ENCODE data around the gene GPR146.
"Not testable (repeated sequence)": the region's sequence is repeated elsewhere in the genome, so short reads cannot be mapped to it uniquely, and the experiment has no call there.

The GPR146 gene

GRCh38 chr7:999941-1000935 is 44.1 kb upstream of the GPR146 start:
- no peak for DNase-seq
- Histone ChIP-seq H3K4me3 (ENCODE audit: low read length) (no peak overlapping the region), H4K20me1 (ENCODE audit: insufficient read depth, low read length) (no peaks in the 10 kb centered on the region), H3K9me3 (replicated peaks; ENCODE audit: insufficient read depth, low read length) (no peaks in the 10 kb centered on the region), H3K9me2 (replicated peaks; ENCODE audit: insufficient read depth, low read length) (no peaks in the 10 kb centered on the region), H3F3A (ENCODE audit: insufficient read depth, low read length) (no peaks in the 10 kb centered on the region), H3K27me3 (replicated peaks; ENCODE audit: insufficient read depth, low read length) (no peaks in the 10 kb centered on the region), H3K79me2 (ENCODE audit: low read length) (no peaks in the 10 kb centered on the region), H3K4me2 (ENCODE audit: low read depth, low read length) (no peak overlapping the region), H3K36me3 (replicated peaks; ENCODE audit: insufficient read depth, low read length) (no peaks in the 10 kb centered on the region), H3K4me1 (ENCODE audit: low read length) (no peaks in the 10 kb centered on the region), H3K9ac (ENCODE audit: low read length) (no peak overlapping the region), H2AFZ (ENCODE audit: low read length) (no peak overlapping the region), H3K27ac (ENCODE audit: low read length) (no peak overlapping the region)
- TF ChIP-seq EZH2phosphoT487 (IDR thresholded peaks at IDR 0.05; ENCODE audit: low read length), result no peak

GRCh38 chr7:1001069-1001770 is 43.1 kb upstream of the GPR146 start:
- not testable (repeated sequence) for H3K36me3 ChIP-seq (replicated peaks; ENCODE audit: insufficient read depth, low read length); H3K9me3 ChIP-seq (replicated peaks; ENCODE audit: insufficient read depth, low read length); H3K4me1 ChIP-seq (ENCODE audit: low read length); H3K27ac ChIP-seq (ENCODE audit: low read length); H3K27me3 ChIP-seq (replicated peaks; ENCODE audit: insufficient read depth, low read length); H3F3A ChIP-seq (ENCODE audit: insufficient read depth, low read length); H3K4me3 ChIP-seq (ENCODE audit: low read length); DNase-seq; H3K9me2 ChIP-seq (replicated peaks; ENCODE audit: insufficient read depth, low read length); H3K4me2 ChIP-seq (ENCODE audit: low read depth, low read length); H3K79me2 ChIP-seq (ENCODE audit: low read length); H2AFZ ChIP-seq (ENCODE audit: low read length); H4K20me1 ChIP-seq (ENCODE audit: insufficient read depth, low read length); H3K9ac ChIP-seq (ENCODE audit: low read length)

GRCh38 chr7:1002026-1002425 is 42.3 kb upstream of the GPR146 start:
- not testable (repeated sequence) for H3K9me2 ChIP-seq (replicated peaks; ENCODE audit: insufficient read depth, low read length); H3F3A ChIP-seq (ENCODE audit: insufficient read depth, low read length); H3K27me3 ChIP-seq (replicated peaks; ENCODE audit: insufficient read depth, low read length); H3K79me2 ChIP-seq (ENCODE audit: low read length); H3K4me3 ChIP-seq (ENCODE audit: low read length); H3K27ac ChIP-seq (ENCODE audit: low read length); H3K9ac ChIP-seq (ENCODE audit: low read length); H3K9me3 ChIP-seq (replicated peaks; ENCODE audit: insufficient read depth, low read length); DNase-seq; H3K4me1 ChIP-seq (ENCODE audit: low read length); H3K36me3 ChIP-seq (replicated peaks; ENCODE audit: insufficient read depth, low read length); H3K4me2 ChIP-seq (ENCODE audit: low read depth, low read length); H2AFZ ChIP-seq (ENCODE audit: low read length); H4K20me1 ChIP-seq (ENCODE audit: insufficient read depth, low read length)

GRCh38 chr7:1002445-1002844 is 41.9 kb upstream of the GPR146 start:
- H3K4me3 ChIP-seq (ENCODE audit: low read length), result not testable (repeated sequence)

GRCh38 chr7:1004018-1004852 is 40.1 kb upstream of the GPR146 start:
- no peaks in the 10 kb centered on the region for H3K27me3 ChIP-seq (replicated peaks; ENCODE audit: insufficient read depth, low read length)
- no peak for TF ChIP-seq EZH2 (optimal IDR thresholded peaks at IDR 0.05; ENCODE audit: low read depth, low read length)
- no peak for TF ChIP-seq EZH2phosphoT487 (IDR thresholded peaks at IDR 0.05; ENCODE audit: low read length)
- no peak for TF ChIP-seq CTCF (IDR thresholded peaks at IDR 0.05; ENCODE audit: low read length)
- no peaks in the 10 kb centered on the region for H3K36me3 ChIP-seq (replicated peaks; ENCODE audit: insufficient read depth, low read length)
- H3K4me1 ChIP-seq (ENCODE audit: low read length), result no peaks in the 10 kb centered on the region
- H2AFZ ChIP-seq (ENCODE audit: low read length), result no peak overlapping the region
- no peak overlapping the region for H3K4me2 ChIP-seq (ENCODE audit: low read depth, low read length)
- H4K20me1 ChIP-seq (ENCODE audit: insufficient read depth, low read length), result no peaks in the 10 kb centered on the region
- no peak for DNase-seq
- H3K9ac ChIP-seq (ENCODE audit: low read length), result no peak overlapping the region
- H3K27ac ChIP-seq (ENCODE audit: low read length), result no peak overlapping the region
- no peak overlapping the region for H3K4me3 ChIP-seq (ENCODE audit: low read length)
- no peaks in the 10 kb centered on the region for H3F3A ChIP-seq (ENCODE audit: insufficient read depth, low read length)
- no peaks in the 10 kb centered on the region for H3K9me2 ChIP-seq (replicated peaks; ENCODE audit: insufficient read depth, low read length)
- no peaks in the 10 kb centered on the region for H3K79me2 ChIP-seq (ENCODE audit: low read length)
- no peaks in the 10 kb centered on the region for H3K9me3 ChIP-seq (replicated peaks; ENCODE audit: insufficient read depth, low read length)

More at GRCh38 chr7:1002445-1002844, 41.9 kb upstream of the GPR146 start:
- H3K79me2 ChIP-seq (ENCODE audit: low read length); H3K9ac ChIP-seq (ENCODE audit: low read length); H3F3A ChIP-seq (ENCODE audit: insufficient read depth, low read length); H3K36me3 ChIP-seq (replicated peaks; ENCODE audit: insufficient read depth, low read length); H3K27me3 ChIP-seq (replicated peaks; ENCODE audit: insufficient read depth, low read length); H3K9me3 ChIP-seq (replicated peaks; ENCODE audit: insufficient read depth, low read length); H3K4me1 ChIP-seq (ENCODE audit: low read length); H3K27ac ChIP-seq (ENCODE audit: low read length); H3K9me2 ChIP-seq (replicated peaks; ENCODE audit: insufficient read depth, low read length); H4K20me1 ChIP-seq (ENCODE audit: insufficient read depth, low read length); DNase-seq; H3K4me2 ChIP-seq (ENCODE audit: low read depth, low read length); H2AFZ ChIP-seq (ENCODE audit: low read length): not testable (repeated sequence)

Data from MM.1S (cell line).